Lower leg skin (tissue), 3 donors: ENCODE data around the gene KCNJ3.

Experiments
- CTCF ChIP-seq, 3 donors: fragments of 450-650 bp; IDR thresholded peaks; one replicate each; pipeline ENCODE4 v1.5.1; 2016; ENCODE audit warnings: antibody characterized with exemption in 3 of 3, mild to moderate bottlenecking in 3 of 3, moderate library complexity in 2 of 3
- POLR2A ChIP-seq, 2 donors: fragments of 450-650 bp; IDR thresholded peaks; one replicate each; pipeline ENCODE4 v1.6.1; 2016 to 2017; ENCODE audit warnings: antibody characterized with exemption in 2 of 2, mild to moderate bottlenecking in 1 of 2, moderate library complexity in 1 of 2

DNA sequence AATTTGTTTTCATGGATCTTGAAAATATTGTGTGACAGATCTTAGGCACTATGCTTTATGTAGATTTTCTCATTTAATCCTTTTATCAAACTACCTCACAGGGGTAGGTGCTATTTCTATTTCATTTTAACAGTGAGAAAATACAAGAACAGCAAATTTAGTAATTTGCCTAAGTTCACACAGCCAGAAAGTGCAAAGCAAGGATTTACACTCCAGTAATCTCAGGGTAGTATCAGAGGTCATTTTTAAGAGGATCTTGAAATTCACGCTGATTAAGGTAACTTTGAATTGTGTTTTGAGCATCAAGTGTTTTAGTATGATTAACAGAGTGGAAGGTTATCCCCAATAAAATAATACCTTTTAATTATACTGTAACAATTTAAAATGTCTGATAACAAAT lies 10.1 kb upstream of the KCNJ3 start:
- TF ChIP-seq CTCF (IDR thresholded peaks at IDR 0.05) (no peak), POLR2A (IDR thresholded peaks at IDR 0.05) (no peak)
